T follicular helper cell (primary cell): ENCODE measurements around the gene NTRK1.

Source experiments
- DNase-seq: peaks from one replicate; pipeline ENCODE4 v3.0.0-alpha.2; 2020; ENCODE audit warnings: low read depth

Gene NTRK1

GRCh38 chr1:156881101-156881500 lies 20.4 kb downstream of the NTRK1 start:
- no peak for DNase-seq

- DNase-seq = no peak
Measured at GRCh38 chr1:156881663-156882062, 21.0 kb downstream of the NTRK1 start.

DNA sequence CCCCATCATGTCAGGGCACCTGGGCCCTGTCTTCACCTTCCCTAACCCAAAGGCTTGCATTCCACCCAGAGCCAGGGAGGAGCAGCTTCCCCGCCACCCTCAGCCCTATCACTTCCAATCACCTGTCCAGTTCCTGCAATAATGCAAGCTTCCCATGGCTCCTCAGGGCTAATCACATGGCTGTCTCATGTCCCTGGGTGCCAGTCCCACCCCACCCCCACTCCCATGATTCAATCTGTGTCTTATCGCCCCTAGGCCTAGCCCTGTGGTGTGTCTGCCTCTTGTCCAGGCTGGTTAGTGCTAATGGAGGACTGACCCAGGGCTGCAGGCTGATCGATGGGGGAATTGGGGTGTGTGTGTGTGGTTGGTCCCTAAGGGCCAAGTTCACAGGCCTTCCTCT lies 21.9 kb downstream of the NTRK1 start:
- DNase-seq = no peak

GRCh38 chr1:156883919-156884318 lies 23.3 kb downstream of the NTRK1 start:
- DNase-seq = no peak

GRCh38 chr1:156884560-156885184 lies 24.0 kb downstream of the NTRK1 start:
- DNase-seq = no peak

GRCh38 chr1:156885314-156885713 lies 24.6 kb downstream of the NTRK1 start:
- no peak for DNase-seq

DNA sequence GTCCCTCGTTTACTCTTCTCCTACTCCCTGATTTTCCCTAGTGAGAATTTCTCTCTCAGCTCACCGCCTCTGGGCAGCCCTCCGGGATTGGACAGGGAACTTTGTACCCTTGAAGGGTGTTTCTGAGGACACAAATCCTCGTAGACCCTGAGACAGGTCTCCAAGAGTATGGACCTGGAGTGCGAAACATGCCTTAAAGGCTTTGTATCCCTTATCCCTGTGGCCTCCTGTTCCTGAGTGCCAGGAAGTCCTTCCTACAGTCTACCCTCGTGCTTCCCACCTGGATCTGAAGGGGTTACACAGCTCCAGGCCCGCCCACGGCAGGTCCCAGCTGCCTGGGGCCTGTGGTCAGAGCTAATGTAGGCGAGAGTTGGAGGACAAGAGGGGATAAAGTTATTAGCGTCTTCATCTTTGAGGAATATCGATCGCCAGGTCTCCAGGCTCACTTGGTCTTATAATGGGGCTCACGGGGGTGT lies 25.3 kb downstream of the NTRK1 start:
- DNase-seq = no peak

DNA sequence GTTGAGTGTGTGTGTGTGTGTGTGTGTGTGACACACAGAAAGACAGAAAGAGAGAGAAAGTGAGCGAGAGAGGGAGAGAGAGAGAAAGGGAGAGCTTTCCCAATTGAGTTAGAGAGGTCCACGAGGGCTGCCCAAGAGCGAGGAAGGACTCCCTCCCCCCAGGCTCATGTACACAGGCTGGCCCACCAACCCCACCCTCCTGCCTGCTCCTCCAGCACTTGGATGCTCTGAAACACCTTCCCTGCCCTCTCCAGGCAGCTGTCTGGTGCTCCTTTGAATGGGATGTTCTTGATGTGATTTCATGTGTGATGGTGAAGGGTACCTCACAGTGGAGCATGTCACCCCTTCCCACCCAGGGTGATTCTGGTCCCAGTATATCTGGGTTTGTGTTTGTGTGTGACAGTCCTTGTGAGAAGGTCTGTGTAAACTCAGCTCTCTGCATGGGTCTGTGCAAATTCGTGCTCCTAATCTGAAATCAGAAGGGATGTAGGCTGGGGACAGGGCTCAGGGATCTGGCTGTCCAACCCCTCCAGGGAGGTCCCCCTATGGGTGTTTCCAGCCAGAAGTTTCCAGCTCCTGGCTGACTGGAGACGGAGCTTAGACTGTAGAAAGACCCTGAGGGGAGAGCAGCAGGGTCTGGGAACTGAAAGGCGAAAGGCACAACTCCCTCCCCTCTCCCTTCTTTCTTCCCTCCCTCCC lies 26.1 kb downstream of the NTRK1 start:
- no peak for DNase-seq

DNA sequence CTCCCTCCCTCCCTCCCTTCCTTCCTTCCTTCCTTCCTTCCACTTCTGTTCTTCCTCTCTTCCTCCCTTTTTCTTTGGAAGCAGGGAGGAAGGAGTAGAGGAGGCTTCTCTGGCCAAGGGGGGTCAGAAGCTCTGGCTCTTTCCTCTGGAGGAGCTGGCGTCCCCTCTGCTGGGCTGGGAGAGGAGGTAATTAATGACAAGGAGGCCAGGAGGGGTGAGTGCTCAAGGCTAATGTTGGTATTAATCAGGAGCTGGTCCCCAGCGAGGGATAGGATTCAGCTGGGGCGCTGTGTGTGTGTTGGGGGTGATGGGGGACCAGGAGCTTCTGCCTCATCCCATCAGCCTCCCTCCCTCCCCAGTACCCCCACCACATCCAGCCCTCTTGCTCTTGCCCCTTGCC lies 26.7 kb downstream of the NTRK1 start:
- no peak for DNase-seq

- no peak for DNase-seq
Measured at GRCh38 chr1:156887734-156888133, 27.1 kb downstream of the NTRK1 start.

DNA sequence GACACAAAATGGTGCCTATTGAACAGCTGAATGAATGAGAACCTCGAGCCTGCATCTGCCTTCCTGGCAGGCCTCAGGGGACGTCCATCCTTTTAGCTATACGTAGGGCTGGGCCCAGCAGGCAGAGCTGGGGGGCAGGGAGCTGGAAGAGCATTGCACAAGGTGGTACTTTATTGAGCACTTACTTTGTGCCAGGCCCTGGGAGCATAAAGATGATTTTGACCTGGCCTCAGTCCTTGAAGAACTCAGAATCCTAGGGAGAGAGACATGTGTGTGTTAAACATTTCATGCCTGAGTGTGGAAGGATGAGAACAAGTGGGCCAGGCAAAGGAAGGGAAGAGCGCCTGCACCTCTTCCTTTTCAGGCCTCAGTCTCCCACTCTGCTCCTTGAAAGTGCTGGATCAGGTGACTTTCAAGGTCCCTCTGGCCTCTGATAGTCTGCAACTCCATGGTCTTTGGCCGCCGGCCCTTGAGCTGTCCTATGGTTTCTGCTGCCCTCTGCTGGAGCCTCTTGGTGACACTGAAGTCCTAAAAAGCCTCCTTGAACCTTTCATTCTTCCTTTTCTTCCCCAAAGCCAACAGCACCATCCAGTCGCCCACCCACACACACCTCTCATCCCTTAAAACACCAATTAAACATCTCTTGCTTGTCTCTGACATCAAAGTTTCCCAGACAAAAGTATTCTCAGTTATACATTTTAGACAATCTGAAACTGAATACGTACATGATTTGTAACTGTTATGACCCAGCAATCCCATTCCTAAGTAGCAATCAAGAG lies 29.3 kb downstream of the NTRK1 start:
- DNase-seq = peak; percentile 10

DNA sequence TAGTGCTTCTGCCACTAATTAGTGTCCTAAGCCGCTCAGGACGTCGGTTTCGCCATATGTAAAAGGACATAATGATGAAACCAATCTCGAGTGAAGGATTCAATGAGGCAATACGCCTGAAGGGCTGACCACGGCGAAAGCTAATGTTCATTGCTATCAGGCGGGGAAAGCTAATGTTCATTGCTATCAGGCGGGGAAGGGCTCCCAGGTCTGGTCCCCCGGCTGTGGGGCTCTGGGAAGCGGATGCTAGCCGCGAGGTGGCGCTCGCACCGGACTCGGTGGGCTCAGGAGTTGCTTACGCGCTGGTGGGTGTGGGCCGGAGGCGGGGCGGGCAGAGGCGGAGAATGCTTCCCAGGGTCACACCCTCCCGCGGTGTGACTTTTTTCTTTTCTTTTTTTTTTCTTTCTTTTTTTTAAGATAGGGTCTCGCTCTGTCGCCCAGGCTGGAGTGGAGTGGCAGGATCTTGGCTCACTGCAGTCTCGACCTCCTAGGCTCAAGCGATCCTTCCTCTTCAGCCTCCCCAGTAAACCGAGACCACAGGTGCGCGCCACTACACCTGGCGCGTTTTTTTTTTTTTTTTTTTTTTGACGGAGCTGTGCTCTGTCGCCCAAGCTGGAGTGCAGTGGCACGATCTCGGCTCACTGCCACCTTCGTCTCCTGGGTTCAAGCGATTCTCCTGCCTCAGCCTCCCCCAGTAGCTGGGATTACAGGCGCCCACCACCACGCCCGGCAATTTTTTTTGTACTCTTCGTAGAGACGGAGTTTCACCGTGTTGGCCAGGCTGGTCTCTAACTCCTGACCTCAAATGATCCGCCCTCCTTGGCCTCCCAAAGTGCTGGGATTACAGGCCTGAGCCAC lies 31.8 kb downstream of the NTRK1 start:
- DNase-seq = peak; percentile 74

DNA sequence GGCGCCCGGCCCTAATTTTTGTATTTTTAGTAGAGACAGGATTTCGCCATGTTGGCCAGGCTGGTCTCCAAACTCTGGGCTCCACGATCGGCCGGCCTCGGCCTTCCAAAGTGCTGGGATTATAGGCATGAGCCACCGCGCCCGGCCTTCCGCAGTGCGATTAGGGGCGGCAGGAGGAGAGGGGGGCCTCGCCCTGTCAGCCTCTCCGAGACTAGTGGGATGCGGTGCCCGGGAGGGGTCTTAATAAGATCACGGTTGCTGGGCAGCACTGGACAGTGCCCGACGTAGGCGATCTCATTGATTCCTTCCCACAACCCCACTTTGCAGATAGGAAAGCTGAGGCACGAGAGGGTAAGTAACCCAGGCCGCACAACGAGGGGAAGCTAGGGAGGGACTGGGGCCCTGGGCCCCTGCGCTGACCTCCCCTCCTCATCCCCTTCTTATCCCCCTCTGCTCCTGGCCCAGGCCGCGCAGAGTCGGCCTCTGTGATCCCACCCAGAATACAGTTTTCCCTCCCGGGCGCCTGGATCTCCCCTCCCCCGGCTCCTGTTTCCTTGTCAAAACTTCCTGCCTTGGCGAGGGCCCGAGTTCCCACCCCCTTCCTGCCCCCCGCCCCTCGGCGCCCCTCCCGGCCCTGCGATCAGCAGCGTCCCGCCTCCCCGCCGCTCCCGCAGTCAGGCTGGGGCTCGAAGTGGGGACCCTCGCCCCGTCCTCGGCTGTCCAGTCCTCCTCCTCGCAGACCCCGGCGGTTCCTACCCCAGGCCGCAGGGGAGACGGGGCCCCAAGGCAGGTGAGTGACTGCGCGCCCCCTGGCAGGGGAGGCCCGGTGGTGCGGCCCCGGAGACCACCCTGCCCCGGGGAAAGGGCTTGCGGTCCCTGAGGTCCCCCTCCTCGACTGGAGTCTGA lies 32.6 kb downstream of the NTRK1 start, which contains the start of gene PEAR1:
PEAR1 (plus strand) TSS at position 671 of the 906 bp plus-strand sequence. CDS start 10,209 bp downstream, outside the sequence.
- no peak for DNase-seq

- no peak for DNase-seq
Measured at GRCh38 chr1:156894001-156894400, 33.3 kb downstream of the NTRK1 start.

GRCh38 chr1:156894711-156895454 lies 34.2 kb downstream of the NTRK1 start:
- no peak for DNase-seq

DNA sequence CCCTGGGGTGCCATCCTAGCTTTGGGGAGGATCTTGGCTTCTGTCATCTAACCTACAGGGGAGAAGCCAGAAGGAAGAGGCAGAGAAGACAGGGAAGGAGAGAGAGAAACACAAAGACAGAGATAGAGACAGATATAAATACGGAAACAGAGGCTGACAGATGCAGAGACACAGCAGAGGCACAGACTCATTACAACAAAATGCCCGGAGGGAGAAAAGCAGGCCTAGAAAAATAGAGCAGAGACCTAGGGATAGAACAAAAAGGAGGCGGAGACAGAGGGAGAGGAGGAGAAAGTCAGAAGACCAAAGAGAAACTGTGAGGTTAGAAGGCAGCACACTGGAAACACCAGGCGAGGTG lies 34.8 kb downstream of the NTRK1 start:
- no peak for DNase-seq

DNA sequence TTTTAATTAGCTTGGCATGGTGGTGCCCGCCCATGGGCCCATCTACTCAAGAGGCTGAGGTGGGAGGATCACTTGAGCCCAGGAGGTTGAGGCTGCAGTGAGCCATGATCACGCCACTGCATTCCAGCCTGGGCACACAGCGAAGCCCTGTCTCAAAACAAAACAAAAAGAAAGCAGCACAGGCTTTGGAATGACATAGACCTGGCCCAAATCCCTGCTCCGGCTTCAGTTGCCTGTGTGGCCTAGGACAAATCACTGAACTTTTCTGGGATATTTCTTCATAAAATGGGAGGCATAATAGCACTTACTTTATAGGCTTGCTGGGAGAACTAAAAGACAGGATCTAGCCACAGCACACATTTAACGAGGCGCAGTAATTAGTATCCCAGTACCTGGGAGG lies 35.3 kb downstream of the NTRK1 start:
- DNase-seq = no peak

DNA sequence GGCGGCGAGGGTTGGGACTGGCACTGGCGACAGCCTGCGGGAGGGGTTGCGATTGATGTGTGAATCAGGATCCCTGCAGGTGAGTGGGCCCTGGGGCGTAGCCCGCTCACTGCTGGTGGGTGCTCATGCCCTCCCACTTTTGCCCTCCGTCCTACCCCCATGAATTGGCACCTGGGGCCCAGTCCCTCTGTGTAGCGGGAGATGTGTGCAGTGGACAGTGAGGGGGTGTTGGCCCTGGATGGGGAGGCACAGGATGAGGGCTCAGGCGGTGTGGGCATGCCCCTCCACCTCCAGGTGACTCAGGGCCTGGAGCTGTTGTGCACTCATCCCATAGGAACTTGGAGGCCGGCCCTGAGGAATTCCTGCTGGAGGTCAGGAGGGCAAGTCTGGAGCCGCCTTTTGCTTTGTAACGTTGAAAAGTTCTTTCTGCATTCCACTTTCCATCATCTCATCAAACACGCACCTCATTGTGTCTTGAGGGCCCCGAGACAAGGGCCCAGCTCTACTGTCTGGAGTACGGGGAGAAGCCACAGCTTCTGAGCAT lies 35.9 kb downstream of the NTRK1 start:
- no peak for DNase-seq

GRCh38 chr1:156897078-156897825 lies 36.6 kb downstream of the NTRK1 start:
- DNase-seq = no peak
